HG02678 (cell line): ENCODE data around the gene USP13.
"Not testable (repeated sequence)": the region's sequence is repeated elsewhere in the genome, so short reads cannot be mapped to it uniquely, and the experiment has no call there.

Experiments used
- ATAC-seq: cut with Tn5 transposase; IDR thresholded peaks from one replicate; pipeline ENCODE4 v1.9.1; 2021; ENCODE audit warnings: mild to moderate bottlenecking, moderate library complexity; ENCODE audit not compliant: unreplicated experiment

Gene USP13

DNA sequence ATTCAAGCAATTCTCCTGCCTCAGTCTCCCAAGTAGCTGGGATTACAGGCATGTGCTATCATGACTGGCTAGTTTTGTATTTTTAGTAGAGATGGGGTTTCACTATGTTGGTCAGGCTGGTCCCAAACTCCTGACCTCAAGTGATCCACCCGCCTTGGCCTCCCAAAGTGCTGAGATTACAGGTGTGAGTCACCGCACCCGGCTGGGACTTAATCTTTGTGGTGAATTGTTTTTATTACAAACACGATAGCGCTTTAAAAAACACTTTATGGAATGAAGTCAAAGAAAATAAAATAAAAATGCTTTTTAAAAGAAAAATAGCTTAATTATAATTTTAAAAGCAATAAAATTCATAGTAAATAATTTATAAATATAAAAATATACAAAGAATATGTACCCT, 130.0 kb downstream of the USP13 start:
- not testable (repeated sequence) for ATAC-seq

GRCh38 chr3:179788996-179789395, 136.2 kb downstream of the USP13 start:
- no peak for ATAC-seq

DNA sequence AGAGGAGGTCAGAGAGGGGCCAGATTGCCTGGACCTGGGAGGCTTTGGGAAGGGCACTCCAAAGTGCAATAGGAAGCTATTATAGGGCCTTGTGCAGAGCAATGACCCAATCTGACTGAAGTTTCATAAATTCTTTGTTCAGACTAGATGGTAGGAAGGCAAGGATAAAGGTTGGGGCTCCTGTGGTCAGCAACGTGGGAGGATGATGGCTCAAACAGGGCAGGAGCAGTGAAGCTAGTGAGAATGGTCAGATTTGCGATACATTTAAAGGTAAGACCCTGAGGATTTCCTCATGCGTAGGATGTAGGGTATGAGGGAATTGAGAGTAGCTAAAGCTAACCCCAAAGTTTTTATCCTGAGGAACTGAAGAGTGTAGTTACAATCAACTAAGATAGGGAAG, 139.0 kb downstream of the USP13 start:
- ATAC-seq: no peak

DNA sequence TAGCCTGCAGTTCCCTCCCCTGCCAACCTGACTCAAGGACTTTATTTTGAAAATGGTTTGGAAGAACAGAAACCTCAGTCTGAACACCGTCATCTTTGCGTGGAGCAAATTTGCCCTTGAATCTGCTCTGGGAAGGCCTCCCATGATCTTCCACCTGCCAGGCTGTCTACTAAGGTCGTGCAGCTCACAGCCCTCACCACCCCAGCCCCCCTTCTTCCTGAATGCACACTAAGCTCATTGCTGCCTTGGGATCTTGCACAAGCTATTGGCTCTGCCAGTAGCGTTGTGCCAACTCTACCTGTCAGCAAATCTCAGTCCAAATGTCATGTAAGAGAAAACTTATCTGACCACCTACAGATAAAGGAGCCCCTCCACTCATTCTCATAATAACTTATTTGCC, 141.5 kb downstream of the USP13 start:
- no peak for ATAC-seq

GRCh38 chr3:179796421-179796820, 143.6 kb downstream of the USP13 start:
- ATAC-seq: no peak

DNA sequence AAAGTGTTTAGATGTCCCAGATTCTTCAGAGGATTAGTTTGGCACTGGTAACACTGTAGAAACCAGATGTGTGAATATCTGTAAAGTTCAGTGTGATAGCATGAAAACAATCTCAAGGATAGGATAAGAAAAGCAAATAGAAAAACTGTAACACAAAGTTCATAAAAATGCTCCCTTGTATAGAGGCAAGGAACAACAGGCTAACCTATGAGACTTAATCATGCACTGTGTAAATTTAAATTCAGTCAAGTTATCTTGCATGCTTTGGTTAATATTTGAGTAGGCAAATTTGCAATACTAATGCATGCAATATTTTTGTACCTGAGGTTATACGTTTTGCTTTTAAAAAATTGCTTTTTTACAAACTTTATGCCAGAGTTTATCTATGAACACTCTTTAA, 144.4 kb downstream of the USP13 start:
- no peak for ATAC-seq

DNA sequence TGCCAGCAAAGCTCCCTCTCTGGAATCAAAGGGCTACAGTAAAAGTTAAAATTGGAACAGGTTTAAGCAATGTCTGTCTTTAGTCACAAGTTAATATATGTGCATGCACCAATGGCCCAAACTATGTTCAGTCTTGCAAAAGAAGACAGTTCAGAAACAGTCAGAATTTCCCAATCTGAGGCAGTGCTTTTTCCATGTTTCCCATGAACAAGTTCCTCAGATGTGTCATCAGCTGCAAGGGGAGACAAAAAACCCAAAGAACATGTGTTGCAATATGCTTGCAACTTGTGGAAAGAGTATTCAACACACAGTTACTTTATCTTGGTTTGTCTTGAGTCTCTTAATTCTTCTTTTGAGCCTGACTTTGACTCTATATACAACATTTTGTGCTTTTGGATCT, 148.4 kb downstream of the USP13 start:
- no peak for ATAC-seq

DNA sequence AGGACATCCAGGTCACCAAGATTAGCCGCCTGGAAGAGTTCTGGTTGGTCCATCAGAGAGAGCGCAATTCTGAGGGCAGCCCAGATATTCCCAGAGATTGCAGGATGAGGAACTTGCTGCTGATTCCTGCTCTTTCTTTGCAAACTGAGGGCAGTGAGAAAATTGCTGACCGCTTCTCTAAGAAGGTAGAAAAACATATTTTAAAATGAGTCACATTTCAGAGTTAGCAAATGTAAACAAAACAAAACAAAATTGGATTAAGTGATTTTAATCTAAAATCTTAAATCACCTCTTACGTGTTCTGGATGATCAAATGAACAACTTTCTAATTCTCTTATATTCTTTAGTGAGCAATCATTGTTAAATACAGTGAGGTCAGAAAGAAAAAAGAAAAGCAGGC, 149.0 kb downstream of the USP13 start:
- no peak for ATAC-seq

- no peak for ATAC-seq
Measured at GRCh38 chr3:179806177-179806576, 153.3 kb downstream of the USP13 start.

DNA sequence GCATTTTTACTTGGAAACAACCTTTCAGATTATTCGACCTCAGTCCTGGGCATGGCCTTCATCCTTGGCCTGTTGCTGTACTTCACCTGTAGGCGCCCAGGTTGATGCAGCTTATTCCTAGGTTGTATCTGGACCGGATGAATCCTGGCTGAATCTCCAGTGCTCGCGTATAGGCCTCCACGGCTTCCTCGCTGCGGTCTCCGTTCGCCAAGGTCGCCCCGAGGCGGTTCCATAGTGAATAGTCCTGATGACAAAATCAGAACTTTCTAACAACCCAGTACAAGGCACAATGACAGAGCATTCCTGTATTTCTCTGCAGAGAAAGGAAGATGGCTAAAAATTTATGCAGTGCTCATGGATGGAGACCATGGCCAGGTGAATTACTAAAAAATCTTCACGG, 154.7 kb downstream of the USP13 start:
- ATAC-seq: no peak

- no peak for ATAC-seq
Measured at GRCh38 chr3:179809639-179810038, 156.8 kb downstream of the USP13 start.

- peak; percentile 91 for ATAC-seq
Measured at GRCh38 chr3:179811321-179812095, 158.7 kb downstream of the USP13 start.

DNA sequence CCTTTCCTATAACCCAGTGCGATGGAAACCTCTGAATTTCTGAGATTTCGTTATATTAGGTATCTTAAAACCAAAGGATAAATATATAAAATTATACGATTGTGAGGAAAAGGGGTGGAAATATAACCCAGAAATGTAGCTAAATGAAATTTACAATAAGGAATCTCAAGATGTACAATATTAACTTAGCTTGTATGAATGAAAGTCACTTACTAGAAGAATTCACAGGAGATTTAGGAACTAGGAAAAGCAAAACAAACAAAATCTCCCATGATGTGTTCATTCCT, 159.2 kb downstream of the USP13 start:
- no peak for ATAC-seq

GRCh38 chr3:179819379-179819778, 166.5 kb downstream of the USP13 start:
- no peak for ATAC-seq

- no peak for ATAC-seq
Measured at GRCh38 chr3:179822296-179822695, 169.5 kb downstream of the USP13 start.

GRCh38 chr3:179825527-179826246, 172.8 kb downstream of the USP13 start:
- ATAC-seq: no peak

GRCh38 chr3:179826247-179826637, 173.4 kb downstream of the USP13 start:
- no peak for ATAC-seq

GRCh38 chr3:179828738-179829137, 175.9 kb downstream of the USP13 start:
- no peak for ATAC-seq

- ATAC-seq: no peak
Measured at GRCh38 chr3:179829401-179829800, 176.6 kb downstream of the USP13 start.

- no peak for ATAC-seq
Measured at GRCh38 chr3:179832333-179832854, 179.6 kb downstream of the USP13 start.

- ATAC-seq: no peak
Measured at GRCh38 chr3:179833294-179833693, 180.5 kb downstream of the USP13 start.

GRCh38 chr3:179837374-179837773, 184.5 kb downstream of the USP13 start:
- no peak for ATAC-seq
